ENCODE measurements around the gene TANGO6. TPM values are rescaled to one million over a fixed set of nuclear protein-coding genes. Genes with fewer than 3 reads are reported as not detected.

TANGO6 gene
- 12.4 TPM for polyA plus RNA-seq (2013, experiment 1 of 4)
- polyA plus RNA-seq (2013, experiment 2 of 4) = 13.0 TPM
- polyA plus RNA-seq (2013, experiment 3 of 4) = 8.0 TPM
- 9.6 TPM for polyA plus RNA-seq (2013, experiment 4 of 4)

- 0 to 1% methylated on average over 55 of the region's 55 CpGs for WGBS, 2 experiments
- no peaks in the 10 kb centered on the region for H3K27me3 ChIP-seq (ENCODE audit: control insufficient read depth, insufficient read depth, low read length, poor library complexity, severe bottlenecking)
- H3K4me3 ChIP-seq (ENCODE audit: insufficient read depth, low read depth, low read length) = peak within 1 kb of the TSS; percentile 90
- peak within 1 kb of the TSS; percentile 77 for H3K27ac ChIP-seq (ENCODE audit: insufficient read depth, low read depth, low read length, poor library complexity, severe bottlenecking)
- H3K9me3 ChIP-seq (ENCODE audit: control insufficient read depth, low read length) = no peaks in the 10 kb centered on the region
- H3K36me3 ChIP-seq (ENCODE audit: control insufficient read depth, insufficient read depth, low read length) = no peaks in the 10 kb centered on the region
- peaks cover 3% of the 10 kb centered on the region for H3K4me1 ChIP-seq (ENCODE audit: control insufficient read depth, insufficient read depth, low read length)
These were observed at the start of gene TANGO6 for GRCh38 chr16:68843482-68844210. TANGO6 (plus strand) TSS chr16:68843531; CDS start chr16:68843618, 87 bp downstream.

- Histone ChIP-seq H3K27ac (ENCODE audit: insufficient read depth, low read depth, low read length, poor library complexity, severe bottlenecking) (no peak overlapping the region), H3K4me1 (ENCODE audit: control insufficient read depth, insufficient read depth, low read length) (no peaks in the 10 kb centered on the region), H3K4me3 (ENCODE audit: insufficient read depth, low read depth, low read length) (no peak overlapping the region), H3K36me3 (ENCODE audit: control insufficient read depth, insufficient read depth, low read length) (no peaks in the 10 kb centered on the region), H3K27me3 (ENCODE audit: control insufficient read depth, insufficient read depth, low read length, poor library complexity, severe bottlenecking) (no peaks in the 10 kb centered on the region), H3K9me3 (ENCODE audit: control insufficient read depth, low read length) (no peaks in the 10 kb centered on the region)
- WGBS, 2 experiments = 95 to 97% methylated on average over 2 of the region's 2 CpGs
These were observed 44.9 kb upstream of the TANGO6 start for GRCh38 chr16:68798398-68798797.

GRCh38 chr16:68800257-68800875 is 43.0 kb upstream of the TANGO6 start:
- Histone ChIP-seq H3K4me1 (ENCODE audit: control insufficient read depth, insufficient read depth, low read length) (no peaks in the 10 kb centered on the region), H3K9me3 (ENCODE audit: control insufficient read depth, low read length) (no peaks in the 10 kb centered on the region), H3K36me3 (ENCODE audit: control insufficient read depth, insufficient read depth, low read length) (no peaks in the 10 kb centered on the region), H3K27me3 (ENCODE audit: control insufficient read depth, insufficient read depth, low read length, poor library complexity, severe bottlenecking) (no peaks in the 10 kb centered on the region), H3K4me3 (ENCODE audit: insufficient read depth, low read depth, low read length) (no peak overlapping the region), H3K27ac (ENCODE audit: insufficient read depth, low read depth, low read length, poor library complexity, severe bottlenecking) (no peak overlapping the region)
- 24 to 25% methylated on average over 5 of the region's 5 CpGs for WGBS, 2 experiments

- Histone ChIP-seq H3K27ac (ENCODE audit: insufficient read depth, low read depth, low read length, poor library complexity, severe bottlenecking) (no peak overlapping the region), H3K4me1 (ENCODE audit: control insufficient read depth, insufficient read depth, low read length) (no peaks in the 10 kb centered on the region), H3K4me3 (ENCODE audit: insufficient read depth, low read depth, low read length) (no peak overlapping the region), H3K9me3 (ENCODE audit: control insufficient read depth, low read length) (no peaks in the 10 kb centered on the region), H3K27me3 (ENCODE audit: control insufficient read depth, insufficient read depth, low read length, poor library complexity, severe bottlenecking) (no peaks in the 10 kb centered on the region), H3K36me3 (ENCODE audit: control insufficient read depth, insufficient read depth, low read length) (no peaks in the 10 kb centered on the region)
- 95% methylated on average over 7 of the region's 7 CpGs for WGBS, 2 experiments
These were observed 41.1 kb upstream of the TANGO6 start for GRCh38 chr16:68802190-68802589.

GRCh38 chr16:68806422-68806821 is 36.9 kb upstream of the TANGO6 start:
- H3K27me3 ChIP-seq (ENCODE audit: control insufficient read depth, insufficient read depth, low read length, poor library complexity, severe bottlenecking) = no peaks in the 10 kb centered on the region
- H3K36me3 ChIP-seq (ENCODE audit: control insufficient read depth, insufficient read depth, low read length) = no peaks in the 10 kb centered on the region
- H3K4me1 ChIP-seq (ENCODE audit: control insufficient read depth, insufficient read depth, low read length) = no peaks in the 10 kb centered on the region
- no peak overlapping the region for H3K27ac ChIP-seq (ENCODE audit: insufficient read depth, low read depth, low read length, poor library complexity, severe bottlenecking)
- WGBS, 2 experiments = 90 to 94% methylated on average over 2 of the region's 2 CpGs
- H3K9me3 ChIP-seq (ENCODE audit: control insufficient read depth, low read length) = no peaks in the 10 kb centered on the region
- H3K4me3 ChIP-seq (ENCODE audit: insufficient read depth, low read depth, low read length) = no peak overlapping the region

- WGBS, 2 experiments = 86 to 95% methylated on average over 1 of the region's 1 CpG
- Histone ChIP-seq H3K4me3 (ENCODE audit: insufficient read depth, low read depth, low read length) (no peak overlapping the region), H3K9me3 (ENCODE audit: control insufficient read depth, low read length) (no peaks in the 10 kb centered on the region), H3K4me1 (ENCODE audit: control insufficient read depth, insufficient read depth, low read length) (no peaks in the 10 kb centered on the region), H3K27me3 (ENCODE audit: control insufficient read depth, insufficient read depth, low read length, poor library complexity, severe bottlenecking) (no peaks in the 10 kb centered on the region), H3K27ac (ENCODE audit: insufficient read depth, low read depth, low read length, poor library complexity, severe bottlenecking) (no peak overlapping the region), H3K36me3 (ENCODE audit: control insufficient read depth, insufficient read depth, low read length) (no peaks in the 10 kb centered on the region)
These were observed 36.4 kb upstream of the TANGO6 start for GRCh38 chr16:68806981-68807380.

- Histone ChIP-seq H3K36me3 (ENCODE audit: control insufficient read depth, insufficient read depth, low read length) (no peaks in the 10 kb centered on the region), H3K4me3 (ENCODE audit: insufficient read depth, low read depth, low read length) (no peak overlapping the region), H3K9me3 (ENCODE audit: control insufficient read depth, low read length) (no peaks in the 10 kb centered on the region), H3K27ac (ENCODE audit: insufficient read depth, low read depth, low read length, poor library complexity, severe bottlenecking) (no peak overlapping the region), H3K27me3 (ENCODE audit: control insufficient read depth, insufficient read depth, low read length, poor library complexity, severe bottlenecking) (no peaks in the 10 kb centered on the region), H3K4me1 (ENCODE audit: control insufficient read depth, insufficient read depth, low read length) (no peaks in the 10 kb centered on the region)
- 93 to 97% methylated on average over 3 of the region's 3 CpGs for WGBS, 2 experiments
These were observed 28.8 kb upstream of the TANGO6 start for GRCh38 chr16:68814516-68814915.

GRCh38 chr16:68823401-68824135 is 19.8 kb upstream of the TANGO6 start:
- peaks cover 5% of the 10 kb centered on the region for H3K4me1 ChIP-seq (ENCODE audit: control insufficient read depth, insufficient read depth, low read length)
- no peak overlapping the region for H3K27ac ChIP-seq (ENCODE audit: insufficient read depth, low read depth, low read length, poor library complexity, severe bottlenecking)
- WGBS, 2 experiments = 79 to 83% methylated on average over 8 of the region's 8 CpGs
- H3K9me3 ChIP-seq (ENCODE audit: control insufficient read depth, low read length) = no peaks in the 10 kb centered on the region
- no peaks in the 10 kb centered on the region for H3K27me3 ChIP-seq (ENCODE audit: control insufficient read depth, insufficient read depth, low read length, poor library complexity, severe bottlenecking)
- H3K36me3 ChIP-seq (ENCODE audit: control insufficient read depth, insufficient read depth, low read length) = no peaks in the 10 kb centered on the region
- no peak overlapping the region for H3K4me3 ChIP-seq (ENCODE audit: insufficient read depth, low read depth, low read length)

GRCh38 chr16:68825427-68825826 is 17.9 kb upstream of the TANGO6 start:
- Histone ChIP-seq H3K4me3 (ENCODE audit: insufficient read depth, low read depth, low read length) (no peak overlapping the region), H3K9me3 (ENCODE audit: control insufficient read depth, low read length) (no peaks in the 10 kb centered on the region), H3K4me1 (ENCODE audit: control insufficient read depth, insufficient read depth, low read length) (peaks cover 5% of the 10 kb centered on the region), H3K27ac (ENCODE audit: insufficient read depth, low read depth, low read length, poor library complexity, severe bottlenecking) (no peak overlapping the region), H3K36me3 (ENCODE audit: control insufficient read depth, insufficient read depth, low read length) (no peaks in the 10 kb centered on the region), H3K27me3 (ENCODE audit: control insufficient read depth, insufficient read depth, low read length, poor library complexity, severe bottlenecking) (no peaks in the 10 kb centered on the region)

- Histone ChIP-seq H3K27me3 (ENCODE audit: control insufficient read depth, insufficient read depth, low read length, poor library complexity, severe bottlenecking) (no peaks in the 10 kb centered on the region), H3K4me1 (ENCODE audit: control insufficient read depth, insufficient read depth, low read length) (peaks cover 5% of the 10 kb centered on the region), H3K36me3 (ENCODE audit: control insufficient read depth, insufficient read depth, low read length) (no peaks in the 10 kb centered on the region), H3K9me3 (ENCODE audit: control insufficient read depth, low read length) (no peaks in the 10 kb centered on the region), H3K4me3 (ENCODE audit: insufficient read depth, low read depth, low read length) (no peak overlapping the region), H3K27ac (ENCODE audit: insufficient read depth, low read depth, low read length, poor library complexity, severe bottlenecking) (no peak overlapping the region)
- 86 to 91% methylated on average over 6 of the region's 6 CpGs for WGBS, 2 experiments
These were observed 16.7 kb upstream of the TANGO6 start for GRCh38 chr16:68826652-68827051.
